GM21390 (cell line): Measurements from ENCODE around the gene NDOR1.

Experiments used
- ATAC-seq: cut with Tn5 transposase; IDR thresholded peaks from one replicate; pipeline ENCODE4 v1.9.1; 2021; ENCODE audit not compliant: unreplicated experiment

The NDOR1 gene

GRCh38 chr9:137167747-137168572 lies 37.5 kb upstream of the NDOR1 start:
- ATAC-seq = no peak

- ATAC-seq = no peak
Measured at GRCh38 chr9:137168573-137168903, 37.0 kb upstream of the NDOR1 start.

- ATAC-seq = no peak
Measured at GRCh38 chr9:137168904-137169856, 36.3 kb upstream of the NDOR1 start.

GRCh38 chr9:137169896-137170358 lies 35.6 kb upstream of the NDOR1 start, which contains the start of gene LRRC26:
TSS of gene LRRC26 (minus strand) at chr9:137170051. CDS start at chr9:137169943, 108 bp downstream.
- no peak for ATAC-seq

GRCh38 chr9:137170486-137171148 lies 34.9 kb upstream of the NDOR1 start:
- no peak for ATAC-seq

- ATAC-seq = no peak
Measured at GRCh38 chr9:137171149-137171900, 34.2 kb upstream of the NDOR1 start.

GRCh38 chr9:137172901-137173795 lies 32.4 kb upstream of the NDOR1 start:
- no peak for ATAC-seq

- ATAC-seq = no peak
Measured at GRCh38 chr9:137173796-137174664, 31.5 kb upstream of the NDOR1 start.

- no peak for ATAC-seq
Measured at GRCh38 chr9:137174722-137175293, 30.7 kb upstream of the NDOR1 start.

- ATAC-seq = no peak
Measured at GRCh38 chr9:137175345-137175961, 30.0 kb upstream of the NDOR1 start.

- no peak for ATAC-seq
Measured at GRCh38 chr9:137176302-137177182, 29.0 kb upstream of the NDOR1 start.

GRCh38 chr9:137178201-137178938 lies 27.1 kb upstream of the NDOR1 start:
- no peak for ATAC-seq

- ATAC-seq = no peak
Measured at GRCh38 chr9:137178939-137179630, 26.4 kb upstream of the NDOR1 start.

GRCh38 chr9:137179761-137180160 lies 25.7 kb upstream of the NDOR1 start:
- no peak for ATAC-seq

GRCh38 chr9:137180491-137180890 lies 25.0 kb upstream of the NDOR1 start:
- ATAC-seq = no peak
